Activated CD8-positive, alpha-beta memory T cell treated with anti-CD3 and anti-CD28 coated beads for 4 hours (primary cell): ENCODE data around the gene COMTD1.
A peak's percentile ranks its signal among the peaks of the same experiment; 100 is the strongest.
"Not testable (repeated sequence)": the region's sequence is repeated elsewhere in the genome, so short reads cannot be mapped to it uniquely, and the experiment has no call there.

ENCODE experiments used
- DNase-seq, 2 donors: peaks; one replicate each; pipeline ENCODE4 v3.0.0-alpha.2; 2020; ENCODE audit warnings: low read depth in 2 of 2

Gene COMTD1

GRCh38 chr10:75195035-75195763 is 40.6 kb downstream of the COMTD1 start:
- DNase-seq = no peak

GRCh38 chr10:75194625-75195024 is 41.1 kb downstream of the COMTD1 start:
- not testable (repeated sequence) for DNase-seq

- no peak for DNase-seq
Observed at GRCh38 chr10:75191821-75192568, 43.8 kb downstream of the COMTD1 start.

- no peak for DNase-seq
Observed at GRCh38 chr10:75189266-75190096, 46.3 kb downstream of the COMTD1 start.

GRCh38 chr10:75188522-75188921 is 47.2 kb downstream of the COMTD1 start:
- not testable (repeated sequence) for DNase-seq

GRCh38 chr10:75187961-75188426 is 47.8 kb downstream of the COMTD1 start:
- DNase-seq = peak; percentile 31 to 57

- no peak for DNase-seq
Observed at GRCh38 chr10:75186310-75186709, 49.4 kb downstream of the COMTD1 start.
